AG08395 (cell line): ENCODE data around the gene ZNF275.
A peak's percentile ranks its signal among the peaks of the same experiment; 100 is the strongest.
"Not testable (repeated sequence)": the region's sequence is repeated elsewhere in the genome, so short reads cannot be mapped to it uniquely, and the experiment has no call there.

Experiments used
- DNase-seq: peaks from one replicate; pipeline ENCODE4 v3.0.0; 2012; ENCODE audit warnings: mixed read lengths, low spot score

The ZNF275 gene, protein sequence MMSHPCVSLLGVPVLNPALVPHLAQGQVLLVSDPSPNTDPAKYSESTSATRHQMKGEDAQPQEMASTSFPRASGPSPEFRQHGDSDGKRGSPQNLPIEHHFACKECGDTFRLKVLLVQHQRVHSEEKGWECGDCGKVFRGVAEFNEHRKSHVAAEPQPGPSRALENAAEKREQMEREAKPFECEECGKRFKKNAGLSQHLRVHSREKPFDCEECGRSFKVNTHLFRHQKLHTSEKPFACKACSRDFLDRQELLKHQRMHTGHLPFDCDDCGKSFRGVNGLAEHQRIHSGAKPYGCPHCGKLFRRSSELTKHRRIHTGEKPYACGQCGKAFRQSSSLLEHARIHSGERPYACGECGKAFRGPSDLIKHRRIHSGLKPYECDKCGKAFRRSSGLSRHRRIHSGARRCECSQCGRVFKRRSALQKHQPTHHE

DNA sequence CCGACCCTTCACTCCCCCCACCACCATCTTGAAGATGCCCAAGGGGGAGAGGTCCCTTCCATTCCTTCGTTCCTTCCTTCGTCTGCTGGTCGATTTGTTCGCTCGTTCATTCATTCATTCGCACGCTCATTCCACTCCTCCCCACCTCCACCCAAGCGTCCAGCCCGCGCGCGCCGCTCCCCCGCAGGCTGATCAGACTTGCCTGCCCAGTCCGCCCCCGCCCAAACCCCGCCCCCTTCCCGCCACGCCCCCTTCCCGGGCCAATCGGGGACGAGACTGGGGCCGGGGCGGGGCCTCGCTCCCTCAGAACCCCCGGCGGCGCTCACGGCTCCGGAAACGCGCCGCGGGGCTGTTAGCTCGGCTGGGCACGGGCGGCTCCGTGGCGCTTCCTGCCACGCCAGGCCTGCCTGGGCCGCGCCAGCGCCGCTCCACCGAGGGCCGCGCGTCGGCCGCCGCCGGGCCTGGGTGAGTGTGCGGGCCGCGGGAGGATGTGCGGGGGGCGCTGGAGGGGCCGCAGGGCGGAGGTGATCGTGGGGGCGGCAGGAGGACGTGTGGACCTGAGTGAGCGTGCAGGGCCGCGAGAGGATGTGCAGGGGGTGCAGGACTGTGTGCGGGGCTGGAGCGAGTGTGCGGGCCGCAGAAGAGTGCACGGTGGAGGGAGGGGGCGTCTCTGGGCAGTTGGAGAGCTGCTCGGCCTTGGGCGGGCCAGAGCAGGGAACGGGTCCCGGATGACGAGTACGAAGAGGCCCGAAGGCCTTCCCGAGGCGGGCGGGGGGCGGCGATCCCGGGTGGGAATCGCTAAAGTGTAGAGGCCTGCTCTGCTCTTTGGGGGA, at the start of gene ZNF275:
Gene ZNF275 (plus strand): TSS at position 333 of the 833 bp plus-strand sequence. CDS start 2,527 bp downstream, outside the sequence.
- DNase-seq = peak; percentile 90

DNA sequence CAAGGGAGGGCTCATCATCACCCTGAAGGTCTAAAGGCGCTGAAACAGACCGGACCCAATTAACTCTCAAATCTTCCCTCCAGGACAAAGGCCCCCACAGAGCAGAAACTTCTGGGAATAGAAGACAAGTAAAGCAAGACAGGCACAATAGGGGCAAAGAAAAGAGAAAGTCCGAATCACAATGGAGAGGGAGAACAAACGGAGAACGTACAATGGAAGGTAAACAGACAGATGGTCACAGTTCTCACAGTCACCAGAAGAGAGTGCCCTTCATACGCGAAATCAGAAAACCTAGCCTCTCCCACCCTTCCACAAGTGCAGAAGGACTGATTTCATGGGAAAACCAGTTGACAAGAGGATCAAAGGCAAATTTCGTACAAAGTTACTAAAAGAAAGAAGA, 48.3 kb upstream of the ZNF275 start:
- DNase-seq = not testable (repeated sequence)

DNA sequence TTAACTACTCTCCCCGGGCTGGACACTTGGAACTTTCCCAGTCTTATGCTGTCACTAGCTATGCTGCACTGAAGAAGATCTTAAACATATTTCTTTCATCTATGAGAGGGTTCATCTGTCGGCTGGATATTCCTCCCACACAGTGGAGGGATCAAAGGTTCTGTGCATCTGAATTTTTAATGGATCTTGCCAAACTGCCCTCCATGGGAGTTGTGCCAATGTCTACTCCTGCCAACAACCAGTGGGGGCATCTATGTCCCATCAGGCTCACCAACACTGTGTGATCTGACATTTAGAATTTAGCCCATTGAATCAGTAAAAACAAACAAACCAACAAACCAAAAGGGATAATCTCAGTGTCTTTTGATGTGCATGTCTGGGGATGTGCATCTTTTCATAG, 45.1 kb upstream of the ZNF275 start:
- not testable (repeated sequence) for DNase-seq

DNA sequence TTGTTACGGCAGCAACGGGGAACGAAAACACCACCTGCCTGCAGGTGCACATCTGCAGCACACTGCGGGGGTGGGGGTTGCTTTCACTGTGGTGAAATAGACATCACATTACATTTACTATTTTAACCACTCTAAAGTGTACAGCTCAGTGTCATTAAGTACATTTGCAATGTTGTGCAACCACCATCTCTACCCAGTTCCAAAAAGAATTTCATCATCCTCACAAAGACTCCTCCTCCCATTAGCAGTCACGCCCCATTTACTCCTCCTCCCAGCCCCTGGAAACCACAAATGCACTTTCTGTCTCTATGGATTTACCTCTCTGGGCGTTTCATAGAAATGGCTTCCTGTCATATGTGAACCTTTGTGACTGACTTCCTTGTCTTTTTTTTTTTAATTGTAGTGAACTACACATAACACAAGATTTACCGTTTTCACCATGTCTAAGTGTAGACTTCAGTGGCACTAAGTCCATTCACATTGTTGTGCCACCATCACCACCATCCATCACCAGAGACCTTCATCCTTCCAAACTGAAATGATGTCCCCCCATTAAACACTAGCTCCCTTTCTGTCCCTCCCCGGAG, 40.4 kb upstream of the ZNF275 start:
- not testable (repeated sequence) for DNase-seq

DNA sequence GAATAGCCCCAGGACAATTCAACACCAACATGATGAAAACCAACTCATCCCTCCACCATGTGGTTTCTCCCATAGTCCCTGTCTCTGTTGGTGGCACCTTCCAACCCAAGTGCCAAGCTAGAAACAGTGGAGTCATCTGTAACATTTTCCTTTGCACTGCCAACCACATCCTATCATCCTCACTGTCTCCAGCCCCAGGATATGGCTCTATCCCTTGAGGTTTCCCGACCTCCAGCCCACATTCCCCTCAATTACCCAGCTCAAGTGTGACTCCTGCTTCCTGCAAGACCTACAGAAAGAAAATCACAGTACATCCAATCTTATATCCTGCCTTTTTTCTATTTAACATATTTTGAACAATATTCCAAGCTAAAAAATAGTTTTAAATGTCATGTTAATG, 36.6 kb upstream of the ZNF275 start:
- no peak for DNase-seq

DNA sequence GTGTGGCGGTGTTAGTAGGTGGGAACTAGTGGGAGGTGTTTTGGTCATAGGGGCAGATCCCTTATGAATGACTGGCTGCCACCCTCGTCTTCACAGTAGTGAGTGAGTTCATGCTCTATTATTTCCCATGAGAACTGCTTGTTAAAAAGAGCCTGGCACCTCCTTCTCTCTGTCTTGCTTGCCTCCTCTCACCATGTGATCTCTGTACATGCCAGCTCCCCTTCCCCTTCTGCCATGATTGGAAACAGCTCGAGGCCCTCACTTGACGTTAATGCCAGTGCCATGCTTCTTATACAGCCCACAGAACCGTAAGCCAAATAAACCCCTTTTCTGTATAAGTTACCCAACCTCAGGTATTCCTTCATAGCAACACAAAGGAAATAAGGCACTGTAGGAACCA, 34.1 kb upstream of the ZNF275 start:
- no peak for DNase-seq

DNA sequence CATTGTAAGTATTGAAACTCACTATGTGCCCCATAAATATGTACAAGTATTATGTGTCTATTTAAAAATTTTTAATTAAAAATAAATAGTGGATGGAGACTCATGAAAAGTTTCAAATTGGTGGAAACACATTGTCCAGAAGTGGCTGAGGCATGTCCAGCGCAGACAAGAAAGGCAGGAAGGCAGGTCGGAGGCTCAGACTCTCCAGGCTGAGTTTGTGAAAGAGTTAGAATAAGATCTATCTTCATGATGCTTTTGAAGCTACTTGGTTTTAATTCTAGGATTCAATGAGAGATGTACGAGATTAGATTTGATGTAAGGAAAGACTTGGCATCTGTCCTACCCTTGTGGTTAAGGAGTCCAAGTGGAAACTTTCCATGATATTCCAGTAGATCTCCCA, 32.2 kb upstream of the ZNF275 start:
- DNase-seq = no peak

DNA sequence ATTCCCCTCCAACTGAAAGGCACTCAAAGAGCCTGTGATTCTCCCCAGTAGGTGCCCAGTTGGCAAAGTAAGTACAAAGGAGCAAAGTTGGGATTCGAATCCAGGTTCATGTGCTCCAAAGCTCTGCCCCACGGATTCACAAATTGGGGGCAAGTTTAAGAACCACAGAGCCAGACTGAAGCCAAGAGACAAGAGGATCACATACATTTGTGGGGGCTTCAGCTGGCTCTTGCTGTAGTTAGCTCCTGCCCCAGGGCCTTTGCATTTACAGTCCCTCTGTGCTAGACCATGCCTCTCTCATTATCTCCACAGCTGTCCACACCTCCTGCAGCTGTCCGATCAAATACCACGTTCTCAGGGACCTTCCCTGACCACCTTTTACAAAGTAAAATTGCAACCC, 31.2 kb upstream of the ZNF275 start:
- no peak for DNase-seq

DNA sequence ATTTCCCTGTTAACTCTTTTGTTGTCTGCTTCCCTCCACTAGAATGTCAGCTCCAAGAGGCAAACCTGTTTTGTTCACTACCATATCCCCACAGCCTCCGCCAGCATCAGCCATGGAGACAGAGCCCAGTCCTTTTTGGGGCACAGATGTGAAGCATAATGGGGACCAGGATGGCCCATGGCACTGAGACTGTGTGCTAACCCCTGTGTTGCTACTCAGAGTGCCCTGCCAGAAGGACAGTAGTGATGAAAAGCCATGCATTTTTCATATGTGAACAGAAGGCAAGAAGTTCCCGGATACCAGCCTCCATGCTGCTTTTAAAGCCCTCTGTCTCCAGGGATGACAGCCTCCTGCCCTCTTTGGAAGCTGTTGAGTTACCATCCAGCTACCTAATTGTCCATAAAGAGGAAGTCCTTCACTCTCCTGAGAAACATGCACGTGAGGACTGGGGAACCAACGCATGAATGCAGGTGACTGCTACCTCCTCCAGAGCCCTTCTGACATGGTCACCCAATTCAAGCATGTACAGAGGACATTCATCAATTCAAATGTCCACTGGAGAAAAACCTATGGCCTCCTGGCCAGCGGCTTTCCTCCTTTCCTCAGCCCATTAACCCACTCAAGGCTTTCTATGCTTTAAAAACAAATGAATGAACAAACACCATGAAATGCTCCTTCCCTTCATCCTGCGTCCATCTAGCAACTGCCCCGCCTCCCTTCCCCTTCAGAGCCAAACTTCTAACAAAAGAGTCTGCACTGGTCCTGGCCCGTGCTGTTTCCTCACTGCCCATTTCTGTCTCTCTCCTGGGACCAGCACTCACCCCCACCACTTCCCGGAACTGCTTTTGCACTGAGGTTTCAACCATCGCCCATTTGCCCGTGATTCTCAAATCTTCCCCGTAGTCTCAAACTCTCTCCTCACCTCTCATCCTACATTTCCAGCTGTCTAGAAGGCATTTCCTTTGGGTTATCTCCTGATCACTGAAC, 30.4 kb upstream of the ZNF275 start:
- no peak for DNase-seq

DNA sequence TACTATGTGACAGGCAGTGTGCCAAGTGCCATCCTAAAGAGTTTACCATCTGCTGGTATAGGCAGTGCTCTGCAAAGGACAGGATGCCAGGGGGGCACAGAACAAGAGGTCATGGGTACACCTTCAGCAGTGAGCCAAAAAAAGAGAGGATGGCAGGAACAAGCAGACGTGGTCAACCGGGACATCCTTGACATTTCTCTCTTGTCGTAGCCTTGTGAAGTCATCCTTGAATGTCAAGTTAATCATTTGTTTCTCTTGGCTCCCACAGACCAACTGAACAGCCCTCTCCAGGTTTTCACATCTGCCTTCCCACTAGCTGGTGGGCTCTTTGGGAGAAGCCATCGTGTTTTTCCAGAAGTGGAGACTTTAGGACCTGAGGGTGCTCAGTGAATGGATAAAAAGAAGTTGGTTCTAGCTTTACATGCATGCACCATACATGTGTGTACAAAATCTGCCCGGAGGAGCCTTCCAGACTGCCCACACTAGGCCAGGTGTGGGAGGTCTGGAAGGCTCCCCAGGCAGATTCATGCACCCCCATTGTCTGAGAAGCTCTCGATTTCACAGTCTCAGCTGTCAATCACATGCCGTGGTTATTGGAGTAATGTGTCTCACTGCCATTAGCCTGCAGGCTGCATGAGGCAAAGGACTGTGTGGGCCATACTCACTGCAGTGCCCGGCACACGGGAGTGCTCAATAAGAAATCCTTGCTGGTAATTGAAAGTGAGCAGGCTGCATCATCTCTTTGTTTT, 28.8 kb upstream of the ZNF275 start:
- DNase-seq = no peak

DNA sequence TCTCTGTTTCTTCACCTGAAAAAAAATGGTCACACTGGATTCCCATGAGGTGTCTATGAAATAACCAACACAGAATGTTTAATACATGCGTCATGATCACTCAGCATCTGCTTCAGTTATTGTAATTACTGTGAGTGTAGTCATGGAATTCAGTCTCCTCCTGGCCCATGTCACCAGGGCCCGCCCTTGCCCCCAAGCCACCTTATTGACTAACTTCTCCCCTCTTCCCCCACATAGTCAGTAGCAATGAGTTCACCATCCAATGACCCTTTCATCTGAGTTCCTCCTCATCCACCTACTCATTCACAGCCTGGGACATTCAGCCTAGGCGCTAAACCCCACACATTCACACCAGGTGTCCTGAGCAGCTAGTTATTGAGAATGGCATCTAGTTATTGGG, 28.0 kb upstream of the ZNF275 start:
- DNase-seq = no peak

DNA sequence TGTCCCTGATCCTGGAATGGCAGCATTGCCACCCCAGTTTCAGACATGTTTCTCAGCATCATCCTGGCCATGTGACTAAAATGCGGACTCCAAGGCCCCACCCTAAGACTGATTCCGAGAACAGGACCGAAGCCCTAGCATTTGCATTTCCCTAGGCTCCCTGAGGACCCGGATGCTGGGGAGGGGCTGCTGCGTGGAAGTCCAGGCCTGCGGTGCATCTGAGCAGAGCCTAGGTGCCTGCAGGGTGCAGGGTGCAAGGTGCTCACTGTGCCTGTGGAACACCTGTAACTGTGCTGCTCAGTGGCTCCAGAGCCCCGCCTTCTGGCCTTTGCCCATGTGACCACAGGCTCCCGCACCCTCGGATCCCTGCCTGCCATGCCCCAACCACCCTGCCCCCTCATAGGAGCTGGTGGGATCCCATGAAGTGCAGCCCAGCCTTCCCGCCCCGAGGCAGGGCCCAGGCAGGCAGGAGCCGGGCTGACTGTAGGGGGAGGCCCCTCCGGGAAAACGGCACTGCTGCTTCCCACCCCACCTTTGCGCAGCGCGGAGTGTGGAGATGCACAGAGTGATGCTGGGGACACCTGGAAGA, 27.3 kb upstream of the ZNF275 start:
- DNase-seq = no peak

DNA sequence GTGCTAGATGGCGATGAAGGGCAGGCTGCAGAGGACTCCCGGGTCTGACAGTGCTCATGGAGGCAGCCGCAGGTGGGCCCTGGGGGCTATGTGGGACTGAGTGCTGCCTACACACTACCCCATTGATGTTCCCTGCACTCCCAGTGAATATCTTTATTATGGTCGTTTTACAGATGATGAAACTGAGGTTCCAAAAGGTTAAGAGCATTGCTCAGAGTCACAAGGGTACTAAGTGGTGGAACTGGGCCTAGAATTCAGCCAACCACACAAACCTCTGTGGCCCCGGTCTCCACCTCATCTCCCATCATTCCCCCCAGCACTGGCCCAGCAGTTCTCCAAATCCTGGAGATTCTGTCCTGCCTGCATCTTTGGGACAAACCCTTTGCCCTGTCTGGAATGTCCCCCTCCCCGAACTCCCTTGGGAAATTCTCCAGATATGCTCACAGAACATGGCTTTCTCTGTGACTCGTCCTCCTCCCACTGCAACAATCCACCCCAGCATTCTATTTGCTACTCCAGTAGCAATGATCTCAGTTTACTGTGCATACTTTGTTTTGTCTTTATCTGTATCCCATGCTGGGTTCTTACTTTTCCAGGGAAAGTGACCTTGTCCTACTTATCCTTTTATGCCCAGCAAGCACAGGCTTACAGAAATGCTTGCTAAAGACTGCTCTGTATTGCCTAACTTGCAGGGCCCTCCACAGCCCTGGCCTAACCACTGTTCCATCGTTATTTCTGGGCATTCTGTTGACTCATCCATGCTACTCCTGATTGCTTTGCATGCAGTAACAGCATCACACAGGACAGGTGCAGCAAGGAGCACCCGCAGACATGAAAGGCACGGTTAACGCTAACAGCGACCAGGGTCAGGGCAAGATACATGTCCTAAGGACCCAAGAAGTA, 26.4 kb upstream of the ZNF275 start:
- DNase-seq = no peak

DNA sequence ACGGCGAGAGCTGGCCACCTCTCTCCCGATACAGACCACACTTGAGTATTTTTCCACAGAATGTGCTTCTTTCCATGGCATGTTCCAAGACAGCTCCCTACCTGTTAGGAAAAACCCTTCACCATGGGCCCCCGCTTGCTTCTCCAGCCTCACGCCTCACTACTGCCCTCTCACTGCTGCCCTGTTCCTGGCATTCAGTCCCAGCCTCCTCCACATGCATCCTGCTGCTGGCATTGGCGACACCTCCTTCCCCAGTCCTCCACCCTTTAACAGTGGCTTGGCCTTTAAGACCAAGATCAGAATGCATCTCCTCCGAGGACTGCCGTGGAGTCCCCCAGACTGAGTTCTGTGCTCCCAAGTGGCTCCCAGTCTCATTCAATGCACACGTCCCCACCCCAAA, 23.1 kb upstream of the ZNF275 start:
- DNase-seq = no peak

DNA sequence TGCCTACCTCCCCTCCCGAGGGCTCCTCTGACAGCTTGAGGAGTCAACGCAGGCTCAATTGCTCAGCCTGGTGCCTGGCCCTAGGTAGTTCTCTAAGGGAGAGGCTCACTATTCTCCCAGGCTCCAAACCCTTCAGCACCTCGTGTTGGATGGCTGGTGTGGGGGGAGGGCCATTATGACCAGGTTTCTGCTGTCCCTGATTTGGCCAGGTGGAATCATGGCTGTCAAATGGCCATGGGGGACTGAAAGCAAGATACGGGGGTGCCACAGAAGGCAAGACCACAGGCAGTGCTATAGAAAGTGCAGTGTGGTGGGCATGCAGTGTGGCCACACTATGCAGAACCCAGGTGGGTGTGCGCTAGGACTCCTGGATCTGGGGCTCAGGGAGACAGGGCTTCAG, 21.9 kb upstream of the ZNF275 start:
- no peak for DNase-seq

DNA sequence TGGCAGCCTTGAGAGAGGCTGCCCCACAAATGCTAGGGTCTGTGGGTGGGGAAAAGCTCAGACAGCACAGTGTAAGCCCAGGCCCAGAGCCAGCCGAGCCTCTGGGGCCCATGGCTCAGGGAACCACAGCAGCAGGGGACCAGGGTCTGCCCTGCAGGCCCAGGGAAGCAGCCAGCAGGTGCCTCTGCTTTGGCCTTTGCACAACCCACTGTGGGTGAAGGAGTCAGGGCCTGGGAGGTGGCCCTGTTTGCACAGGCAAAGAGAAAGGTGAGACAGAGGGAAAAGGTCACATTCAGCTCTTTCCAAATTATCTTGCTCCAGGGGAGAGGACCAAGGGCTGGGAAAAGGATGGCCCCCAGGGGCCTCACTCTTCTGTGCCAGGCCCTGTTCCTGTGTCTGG, 21.1 kb upstream of the ZNF275 start:
- no peak for DNase-seq

DNA sequence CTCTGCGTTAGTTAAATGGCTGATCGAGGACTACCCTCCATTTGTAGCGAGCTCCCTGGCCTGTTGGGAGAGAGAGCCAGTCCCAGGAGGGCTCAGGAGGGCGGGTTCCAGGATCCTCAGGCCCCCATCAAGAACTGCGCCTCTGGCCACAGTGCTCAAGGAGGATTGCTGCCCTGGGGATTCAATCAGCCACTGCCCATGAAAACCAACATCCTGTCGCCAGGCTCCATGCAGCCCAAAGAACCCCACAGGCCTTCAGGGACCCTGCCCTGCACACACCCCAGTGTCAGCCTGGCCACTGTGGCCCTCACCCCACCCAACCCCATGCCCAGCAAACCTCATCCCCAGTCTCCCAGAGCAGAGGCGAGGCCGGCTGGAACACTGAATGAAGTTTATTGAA, 16.6 kb upstream of the ZNF275 start:
- no peak for DNase-seq

DNA sequence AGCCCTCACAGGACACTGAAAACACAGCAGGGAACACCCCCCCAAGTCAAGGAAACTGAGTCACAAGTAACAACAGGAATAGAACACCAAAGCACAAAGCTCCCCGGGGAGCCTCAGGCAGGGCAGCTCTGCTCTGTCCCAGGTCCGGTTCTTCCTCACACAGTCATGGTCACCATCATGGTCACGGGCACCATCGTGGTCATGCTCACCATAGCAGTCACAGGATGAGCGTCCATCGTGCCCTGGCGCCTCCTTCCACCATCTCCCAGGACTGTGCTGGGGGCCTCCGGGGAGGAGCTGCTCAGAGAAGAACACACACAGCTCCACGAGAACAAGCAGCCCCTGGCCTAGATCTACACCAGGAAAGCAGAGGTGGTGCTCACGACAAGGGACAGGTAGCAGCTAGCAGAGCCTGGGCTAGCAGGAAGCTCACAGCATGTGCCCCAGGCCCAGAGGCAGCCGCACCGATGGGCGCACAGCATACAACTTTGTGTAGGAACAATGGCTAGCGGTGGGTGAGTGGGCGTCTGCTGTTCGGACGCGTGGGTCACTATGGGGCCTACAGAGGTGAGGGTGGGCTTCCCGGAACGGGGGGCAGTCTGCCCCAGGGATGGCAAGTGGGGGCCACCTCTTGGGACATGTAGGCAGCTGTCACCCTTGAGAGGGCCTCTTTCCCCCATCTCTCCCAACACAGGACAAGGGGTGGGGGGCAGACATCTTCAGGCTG, 15.8 kb upstream of the ZNF275 start:
- DNase-seq = no peak

DNA sequence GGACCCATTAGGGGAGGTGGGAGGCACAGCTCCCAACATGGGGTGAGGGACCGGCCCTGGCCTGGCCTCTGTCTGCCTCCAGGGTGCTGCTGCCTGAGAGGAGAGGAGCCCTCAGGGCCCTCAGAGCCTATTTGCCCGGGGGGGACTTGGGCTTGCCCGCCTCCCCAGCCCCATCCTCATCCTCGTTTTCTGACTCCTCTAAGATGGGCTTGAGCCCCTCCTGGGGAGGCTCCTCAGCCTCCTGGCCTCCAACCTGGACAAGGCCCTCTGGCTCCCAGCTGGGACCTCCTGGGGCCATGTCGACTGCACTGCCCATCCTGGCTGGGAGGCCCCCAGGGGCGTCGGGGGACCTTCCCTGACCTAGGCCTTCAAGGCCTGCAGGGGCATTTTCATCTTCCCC, 15.1 kb upstream of the ZNF275 start:
- no peak for DNase-seq
